Left forelimb (tissue), 1 donor: ENCODE data around the gene ARHGAP15.

Experiments used
- DNase-seq: peaks from one replicate; pipeline ENCODE4 v3.0.0-alpha.2; 2018; ENCODE audit warnings: low spot score

Gene ARHGAP15

DNA sequence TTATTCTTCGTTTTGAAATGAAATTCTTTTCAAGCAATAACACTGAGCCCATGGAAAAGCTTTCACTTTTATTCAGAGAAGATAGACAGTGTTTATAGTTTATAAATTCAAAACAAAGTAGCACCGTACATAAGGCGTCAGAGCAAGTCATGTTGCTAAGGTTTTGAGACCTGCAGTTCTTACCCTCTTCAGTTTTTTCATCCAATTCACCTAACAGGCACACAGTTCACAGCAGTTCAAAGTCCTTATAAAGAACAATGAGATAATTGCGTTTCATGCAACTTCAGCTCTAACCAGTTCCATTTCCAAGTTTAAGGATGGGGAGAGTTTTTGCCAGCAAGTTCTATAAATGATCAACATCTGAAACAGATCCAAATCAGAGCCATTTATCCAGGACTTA is 96.7 kb downstream of the ARHGAP15 start:
- DNase-seq, result no peak

GRCh38 chr2:143226714-143227541 is 97.7 kb downstream of the ARHGAP15 start:
- no peak for DNase-seq

DNA sequence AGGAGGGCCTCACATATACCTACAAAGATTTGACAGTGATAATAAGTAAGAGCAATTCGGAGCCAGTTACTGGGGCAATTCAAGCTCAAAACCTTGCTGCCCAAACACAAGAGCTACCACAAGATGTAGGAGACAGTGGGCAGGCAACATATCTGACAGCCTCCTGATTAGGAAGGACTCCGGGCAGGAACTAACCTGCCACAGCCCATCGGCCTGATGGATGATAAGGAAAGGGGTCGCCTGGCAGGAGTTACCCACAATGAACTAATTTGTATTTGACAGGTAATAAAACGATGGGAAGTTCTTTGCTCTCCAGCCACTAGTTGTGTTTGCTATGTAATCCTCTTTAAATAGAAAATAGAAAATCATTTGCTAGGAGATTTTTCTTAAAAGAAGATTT is 100.2 kb downstream of the ARHGAP15 start:
- DNase-seq, result no peak

DNA sequence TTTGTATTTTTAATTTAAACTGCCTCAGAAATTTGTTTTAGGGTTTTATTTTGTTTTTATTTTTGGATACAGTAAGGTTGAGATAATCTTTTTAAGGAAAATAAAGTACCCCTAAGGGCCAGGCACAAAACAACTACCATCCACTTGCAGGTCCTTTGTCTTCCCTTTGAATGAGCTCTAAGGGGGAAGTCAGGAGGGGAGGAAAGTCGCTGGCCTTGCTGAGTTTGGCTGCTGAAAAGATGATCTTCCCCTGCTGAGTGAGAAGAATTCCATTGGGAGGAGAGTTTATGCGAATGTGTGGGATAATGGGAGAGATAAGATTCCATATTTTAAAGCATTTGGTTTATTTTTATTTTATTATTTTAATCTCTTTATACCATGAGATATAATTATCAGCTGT is 100.7 kb downstream of the ARHGAP15 start:
- no peak for DNase-seq

GRCh38 chr2:143230506-143231253 is 101.5 kb downstream of the ARHGAP15 start:
- DNase-seq, result no peak

DNA sequence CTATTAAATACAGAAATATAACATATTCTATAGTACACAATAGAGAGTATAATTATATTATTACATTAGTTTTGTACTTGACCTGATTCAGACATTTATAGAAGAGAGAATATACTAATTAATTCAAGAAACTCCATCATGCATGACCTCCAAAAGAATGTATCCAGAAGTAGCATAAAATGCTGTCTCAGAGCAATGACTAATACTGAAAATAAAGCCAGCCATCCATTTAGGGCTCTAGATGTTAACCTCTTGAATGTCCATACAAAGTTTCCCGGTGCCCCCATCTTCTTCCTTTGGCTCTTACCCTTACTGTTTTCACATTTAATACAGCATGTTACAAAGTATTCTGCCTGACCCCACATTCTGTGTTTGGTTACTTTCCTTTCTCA is 102.0 kb downstream of the ARHGAP15 start:
- no peak for DNase-seq

DNA sequence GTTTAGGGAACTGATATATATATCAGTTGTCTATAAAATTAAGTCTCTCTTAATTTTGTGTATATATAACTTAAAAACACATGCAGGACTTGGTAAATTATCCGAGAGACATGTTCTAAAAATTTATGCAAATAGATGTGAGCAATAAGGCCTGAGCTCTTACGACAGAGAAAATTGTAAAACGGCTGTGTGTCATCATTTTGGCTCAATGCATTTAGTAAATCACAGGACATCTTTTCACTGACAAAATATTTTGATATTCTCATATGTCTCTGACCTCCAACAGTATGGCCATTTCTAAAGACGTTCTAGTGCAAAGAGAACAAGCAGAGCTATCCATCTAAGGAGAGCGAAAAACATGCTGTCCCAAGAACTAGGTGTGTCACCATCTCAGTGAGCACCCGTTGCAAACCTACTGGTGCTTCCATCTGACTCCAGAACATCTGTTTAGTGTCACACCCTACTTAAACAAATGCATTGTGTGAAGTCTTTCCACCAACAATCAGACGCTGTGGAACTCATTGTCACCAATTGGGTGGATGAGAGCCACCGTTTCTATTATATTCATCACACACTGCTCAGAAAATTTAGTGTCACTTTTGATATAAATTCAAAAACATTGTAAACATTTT is 108.0 kb downstream of the ARHGAP15 start:
- DNase-seq, result no peak

DNA sequence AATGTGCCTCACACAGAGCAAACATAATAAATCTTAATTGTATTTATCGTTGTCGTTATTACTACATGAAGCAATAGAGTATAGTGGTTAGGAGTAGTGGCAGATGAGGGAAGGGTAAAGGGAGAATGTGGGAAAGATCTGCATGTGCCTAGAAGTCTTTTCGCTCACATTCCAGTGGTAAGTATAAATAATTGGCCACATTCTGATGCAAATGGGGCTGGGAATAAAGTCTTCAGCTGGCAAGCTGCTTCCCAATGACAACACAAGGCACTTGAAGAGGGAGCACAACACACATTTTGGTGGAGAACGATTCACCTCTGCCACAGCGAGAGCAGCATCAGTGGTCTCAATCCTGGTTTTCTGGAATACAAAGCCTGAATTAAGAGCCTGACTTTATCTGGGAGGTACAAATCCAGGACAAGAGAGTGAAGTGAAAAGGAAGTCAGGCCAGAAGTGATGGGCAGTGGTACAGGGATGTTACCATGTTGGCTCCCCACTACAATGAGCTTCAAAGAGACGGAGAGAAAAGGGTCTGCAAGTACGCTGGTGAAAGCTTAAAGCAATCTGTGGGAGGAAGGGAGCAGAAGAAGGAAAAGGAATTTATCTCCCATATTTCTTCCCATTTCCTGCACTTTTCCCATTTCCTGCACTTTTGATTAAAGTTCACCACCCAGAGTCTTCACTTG is 112.3 kb downstream of the ARHGAP15 start:
- no peak for DNase-seq

DNA sequence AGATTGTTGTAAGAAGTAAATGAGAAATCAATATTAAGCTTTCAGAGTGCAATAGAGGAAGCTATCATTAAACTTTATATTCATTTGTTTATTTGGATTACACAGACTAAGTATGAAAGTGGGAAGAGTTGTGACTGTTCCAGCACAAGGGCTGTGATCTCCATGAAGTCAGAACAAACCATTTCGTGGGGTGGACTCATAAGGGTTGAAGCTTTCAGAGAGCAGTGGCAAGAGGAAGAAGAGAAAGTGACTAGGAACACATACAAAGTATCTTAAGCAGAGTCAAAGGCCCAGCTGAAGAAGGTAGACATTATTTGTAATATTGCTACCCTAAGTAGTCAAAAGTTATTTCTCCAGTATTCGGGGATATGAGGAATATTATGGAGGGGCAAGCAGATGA is 117.0 kb downstream of the ARHGAP15 start:
- DNase-seq, result no peak

DNA sequence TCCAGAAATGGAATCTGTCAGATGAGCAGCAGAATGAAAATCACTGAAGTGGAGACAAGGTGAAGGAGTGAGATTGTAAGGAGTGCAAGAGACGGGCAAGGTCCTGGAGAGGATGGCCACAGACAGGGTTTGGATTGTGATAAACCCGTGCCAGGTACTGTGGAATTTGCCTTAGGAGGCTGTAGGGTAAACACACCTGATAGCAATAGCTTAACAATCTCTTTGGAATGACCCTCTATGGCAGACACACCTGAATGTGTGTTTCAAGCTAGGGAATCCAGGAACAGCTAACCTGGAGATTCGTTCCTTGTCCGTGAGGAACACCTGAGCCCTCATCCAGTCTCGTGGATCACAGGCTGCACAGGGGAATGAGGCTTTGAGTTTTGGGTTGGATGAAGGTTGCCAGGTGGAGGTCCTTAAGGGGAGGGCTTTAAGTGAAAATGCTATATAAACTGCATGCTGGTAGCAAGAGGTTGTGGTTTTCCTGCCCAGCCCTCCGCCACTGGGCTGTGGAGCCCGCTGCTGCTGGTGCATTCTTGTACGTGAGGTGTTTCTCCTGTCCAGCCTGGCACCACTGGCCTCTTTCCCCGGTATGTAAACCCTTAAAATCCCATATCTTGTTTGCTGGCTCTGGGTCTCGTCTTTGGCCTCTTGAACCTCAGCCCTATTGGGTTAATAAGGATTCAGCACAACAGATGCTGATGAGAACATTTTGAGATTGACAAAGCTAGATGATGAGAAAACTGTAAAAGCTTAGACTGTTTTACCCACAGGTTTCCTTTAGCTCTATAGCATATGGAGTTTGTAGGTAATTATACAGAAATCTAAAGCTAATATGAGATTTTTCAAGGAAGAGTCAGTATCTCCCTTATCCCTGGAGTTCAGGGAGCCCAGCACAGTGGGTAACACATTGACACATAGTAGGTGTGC is 117.9 kb downstream of the ARHGAP15 start:
- DNase-seq, result no peak

DNA sequence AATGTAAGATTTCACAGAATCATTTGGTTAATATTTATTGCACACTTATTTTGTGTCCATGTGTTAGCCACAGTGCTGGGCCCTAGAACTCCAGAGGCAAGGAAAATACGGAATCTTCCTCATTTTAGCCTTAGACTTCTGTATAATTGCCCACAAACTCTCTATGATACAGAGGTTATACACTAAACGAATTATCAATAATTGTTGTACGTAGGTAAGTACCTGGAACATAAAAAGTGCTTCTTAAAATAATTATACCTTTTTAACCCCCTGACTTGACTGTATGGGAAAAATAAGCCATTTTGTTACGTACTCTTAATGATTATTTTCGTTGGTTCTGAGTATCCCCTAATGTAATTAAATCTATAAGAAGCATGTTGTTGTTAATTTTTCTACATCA is 119.4 kb downstream of the ARHGAP15 start:
- DNase-seq, result no peak

- no peak for DNase-seq
Measured at GRCh38 chr2:143251681-143252080, 122.5 kb downstream of the ARHGAP15 start.

GRCh38 chr2:143252138-143252907 is 123.1 kb downstream of the ARHGAP15 start:
- DNase-seq, result no peak

GRCh38 chr2:143254110-143254509 is 124.9 kb downstream of the ARHGAP15 start:
- no peak for DNase-seq

- DNase-seq, result no peak
Measured at GRCh38 chr2:143255086-143255485, 125.9 kb downstream of the ARHGAP15 start.

DNA sequence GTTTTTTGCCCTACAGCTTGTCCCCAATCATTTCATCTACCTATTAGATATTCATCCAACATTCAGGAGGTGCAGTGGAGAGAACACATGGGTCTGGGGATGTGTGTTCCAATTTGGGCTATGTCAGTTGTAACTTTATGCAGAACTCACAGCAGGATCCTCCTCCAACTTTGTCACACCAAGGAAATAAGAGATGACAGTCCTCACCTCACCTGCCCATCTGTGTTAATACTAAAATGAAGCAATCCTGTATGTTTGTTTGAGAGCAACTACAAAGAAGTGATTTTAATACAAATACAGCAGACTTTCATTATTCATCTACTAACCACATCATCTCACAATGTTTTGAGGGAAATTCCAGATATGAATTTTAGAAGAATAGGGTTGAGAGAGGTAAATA is 126.7 kb downstream of the ARHGAP15 start:
- DNase-seq, result no peak

GRCh38 chr2:143258126-143258892 is 129.1 kb downstream of the ARHGAP15 start:
- DNase-seq, result no peak

- DNase-seq, result no peak
Measured at GRCh38 chr2:143259368-143259958, 130.2 kb downstream of the ARHGAP15 start.

DNA sequence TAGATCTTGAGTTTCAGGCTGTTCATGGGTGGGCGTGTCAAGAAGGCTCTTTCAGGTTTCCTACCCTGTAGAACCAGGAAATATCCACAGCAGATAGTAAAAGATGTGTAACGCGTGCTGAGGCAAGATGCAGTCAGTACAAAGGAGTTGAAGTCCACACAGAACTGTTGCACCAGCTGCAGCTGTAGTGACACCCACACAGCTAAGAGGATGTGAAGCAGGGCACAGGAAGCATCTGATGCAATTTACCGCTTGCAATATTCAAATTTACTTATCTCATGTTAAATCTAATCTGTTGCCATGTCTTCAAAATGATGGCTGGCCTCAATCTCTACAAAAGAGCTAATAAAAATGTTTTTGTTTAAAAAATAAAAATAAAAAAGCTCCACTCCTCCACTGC is 132.8 kb downstream of the ARHGAP15 start:
- no peak for DNase-seq
